ENCODE measurements around the gene NANOGP8.

- TF ChIP-seq CTCF (IDR thresholded peaks at IDR 0.05; ENCODE audit: insufficient read depth, low read length) (no peak), POLR2AphosphoS5 (IDR thresholded peaks at IDR 0.05; ENCODE audit: low read depth) (no peak)
These were observed 26.8 kb upstream of the NANOGP8 start for GRCh38 chr15:35111861-35112260.

Measured in HL-60 (cell line).